Stimulated activated naive CD4-positive, alpha-beta T cell (primary cell): ENCODE results near the gene ENHO.
"Not testable (repeated sequence)": the region's sequence is repeated elsewhere in the genome, so short reads cannot be mapped to it uniquely, and the experiment has no call there.

Experiments used
- DNase-seq, 6 experiments: peaks; one replicate each; lab custom pipeline; 2025; lab: John Stamatoyannopoulos, UW

ENHO gene

GRCh38 chr9:34555500-34555899, 32.7 kb upstream of the ENHO start:
- DNase-seq, result no peak

- DNase-seq, result no peak
Measured at GRCh38 chr9:34555002-34555348, 32.2 kb upstream of the ENHO start.

DNA sequence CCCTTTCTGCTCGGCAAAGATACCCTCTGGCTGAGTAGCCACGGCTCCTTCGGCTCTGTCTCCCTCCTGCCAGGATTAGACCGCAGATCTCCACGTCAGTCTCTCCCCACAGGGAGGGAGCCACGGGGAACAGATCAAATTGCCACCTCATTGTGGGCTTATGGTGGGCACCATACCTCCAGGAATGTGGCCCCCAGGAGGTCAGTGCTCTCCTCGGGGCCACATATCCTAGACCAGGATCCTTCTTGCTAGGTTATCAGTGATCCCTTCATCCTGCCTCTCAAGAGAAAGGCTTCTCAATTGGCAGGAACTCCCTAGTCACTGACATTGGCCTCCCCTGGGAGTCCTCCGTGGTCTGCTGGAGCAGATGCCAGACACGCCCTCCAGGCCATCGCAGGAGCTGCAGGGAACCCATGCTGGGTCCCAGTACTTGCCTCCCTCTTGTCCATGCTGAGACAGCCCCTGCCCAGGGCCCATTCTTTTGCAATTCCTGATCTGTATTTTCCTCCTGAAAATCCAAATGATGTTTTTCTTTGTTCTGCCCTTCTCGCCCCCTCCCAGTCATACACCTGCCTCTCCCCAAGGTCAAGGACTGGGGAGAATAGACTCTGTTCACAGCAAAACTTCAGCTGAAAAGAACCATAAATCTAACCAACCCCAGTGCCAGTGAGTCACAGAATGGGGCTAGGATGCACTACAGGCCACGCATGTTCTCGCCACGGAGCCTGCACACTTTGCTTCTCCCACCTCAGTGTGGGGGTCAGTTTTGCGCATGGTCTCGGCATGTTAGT, 31.6 kb upstream of the ENHO start:
- no peak for DNase-seq

GRCh38 chr9:34553511-34554021, 30.8 kb upstream of the ENHO start:
- no peak for DNase-seq

GRCh38 chr9:34552986-34553385, 30.2 kb upstream of the ENHO start:
- DNase-seq, result no peak

DNA sequence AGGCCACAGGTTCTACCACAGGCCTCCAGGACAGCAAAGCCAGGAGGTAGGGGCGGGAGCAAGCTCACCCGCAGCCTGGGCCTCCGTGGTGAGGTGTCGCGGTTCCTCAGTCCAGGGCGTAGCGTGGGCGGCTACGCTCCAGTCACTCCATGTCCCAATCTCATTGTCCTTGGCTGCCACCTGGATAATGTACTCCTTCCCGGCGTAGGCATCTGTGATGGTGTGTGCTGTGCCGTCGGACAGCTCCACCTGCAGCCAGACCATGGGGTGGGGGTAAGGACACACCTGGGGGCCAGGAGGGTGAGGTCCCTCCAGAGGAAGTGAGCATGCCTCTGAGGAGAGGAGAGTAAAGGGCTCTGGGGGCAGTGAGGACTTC, 29.8 kb upstream of the ENHO start:
- DNase-seq, result no peak

DNA sequence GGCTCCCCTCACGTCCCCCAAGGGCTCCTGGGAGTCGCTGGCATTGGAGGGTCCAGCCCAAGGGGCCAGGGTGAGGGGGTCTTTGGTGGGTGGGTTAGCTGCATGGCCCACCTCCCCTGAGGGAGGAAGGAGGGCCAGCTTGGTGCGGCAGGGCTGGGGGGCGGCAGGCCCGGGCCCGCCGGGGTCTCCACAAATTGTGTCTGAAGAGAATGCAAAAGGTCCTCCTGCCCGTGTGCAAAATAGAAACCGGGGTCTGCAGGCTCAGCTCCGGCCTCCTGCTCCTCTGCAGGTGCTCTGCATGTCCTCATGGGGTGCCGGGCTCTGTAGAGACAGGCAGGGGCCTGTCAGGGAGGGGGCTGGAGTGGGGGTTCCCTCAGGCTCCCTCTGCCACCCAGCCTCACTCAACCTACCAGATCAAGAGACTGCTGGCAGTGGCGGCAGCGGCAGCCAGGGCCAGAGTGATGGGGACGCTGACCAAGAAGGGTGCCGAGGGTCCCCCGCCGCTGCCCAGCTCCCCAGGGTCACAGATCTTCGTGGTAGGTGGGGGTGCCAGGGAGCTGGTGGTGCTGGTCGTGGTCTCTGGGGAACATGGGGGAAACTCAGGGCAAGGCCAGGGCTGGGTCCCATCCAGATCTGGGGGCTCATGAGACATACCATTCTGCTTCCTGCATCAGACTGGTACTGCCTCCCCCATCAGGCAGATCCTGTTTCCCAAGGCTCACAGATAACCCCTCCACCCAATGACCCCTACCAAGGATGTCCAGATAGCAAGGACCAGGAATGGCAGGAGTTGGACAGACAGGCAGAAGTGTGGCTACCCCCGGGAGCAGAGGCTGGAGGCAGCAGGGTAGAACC, 29.2 kb upstream of the ENHO start:
- no peak for DNase-seq

GRCh38 chr9:34550681-34551270, 28.0 kb upstream of the ENHO start:
- DNase-seq, result no peak

- DNase-seq, result no peak
Measured at GRCh38 chr9:34550016-34550680, 27.4 kb upstream of the ENHO start.

GRCh38 chr9:34549407-34549732, 26.6 kb upstream of the ENHO start:
- DNase-seq, result no peak

GRCh38 chr9:34547960-34548611, 25.3 kb upstream of the ENHO start:
- no peak for DNase-seq

DNA sequence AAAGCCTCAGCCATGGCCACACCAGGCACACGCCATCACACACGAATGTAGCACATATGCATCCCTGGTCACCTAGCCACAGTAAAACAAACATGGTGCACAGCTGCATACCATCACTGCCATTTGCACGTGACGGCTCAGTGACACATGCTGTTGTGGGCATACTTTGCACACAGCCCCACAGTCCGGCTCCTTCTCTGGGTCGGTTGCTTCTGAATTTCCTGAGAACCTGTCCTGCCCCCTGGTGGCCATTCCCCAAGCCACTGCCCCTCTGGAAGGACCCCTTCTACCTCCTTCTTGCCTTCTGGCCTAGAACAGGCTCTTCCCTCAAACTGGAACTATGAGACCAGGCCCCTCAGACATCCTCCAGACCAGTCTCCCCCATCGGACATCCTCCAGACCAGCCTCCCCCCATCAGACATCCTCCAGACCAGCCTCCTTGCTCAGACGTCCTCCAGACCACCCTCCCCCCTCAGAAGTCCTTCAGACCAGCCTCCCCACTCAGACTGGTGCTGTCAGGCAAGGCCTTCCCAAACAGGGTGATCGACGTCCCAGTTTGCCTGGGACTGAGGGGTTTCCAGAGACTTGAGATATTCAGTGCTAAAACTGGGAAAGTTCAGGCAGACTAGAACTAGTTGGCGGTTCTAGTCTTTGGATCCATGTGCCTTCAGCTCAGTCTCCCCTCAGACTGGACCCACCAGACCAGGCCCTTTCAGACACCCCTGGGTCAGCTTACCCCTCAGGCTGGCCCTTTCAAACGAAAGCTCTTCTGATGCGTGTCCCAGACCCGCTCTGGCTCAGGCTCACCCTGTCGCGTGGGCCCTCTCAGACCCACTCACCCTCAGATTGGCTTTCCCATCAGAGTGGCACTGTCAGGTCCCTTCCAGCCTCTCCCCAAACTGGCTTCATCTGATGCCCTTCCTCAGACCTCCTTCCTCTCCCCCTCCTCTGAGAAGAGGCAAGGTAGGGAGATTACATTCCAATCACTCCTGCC, 24.3 kb upstream of the ENHO start:
- DNase-seq, result peak in 4 of 6 experiments; percentile 5 to 28 (median 8)

GRCh38 chr9:34546102-34546833, 23.5 kb upstream of the ENHO start:
- DNase-seq, result no peak

- DNase-seq, result no peak
Measured at GRCh38 chr9:34545497-34545896, 22.7 kb upstream of the ENHO start.

DNA sequence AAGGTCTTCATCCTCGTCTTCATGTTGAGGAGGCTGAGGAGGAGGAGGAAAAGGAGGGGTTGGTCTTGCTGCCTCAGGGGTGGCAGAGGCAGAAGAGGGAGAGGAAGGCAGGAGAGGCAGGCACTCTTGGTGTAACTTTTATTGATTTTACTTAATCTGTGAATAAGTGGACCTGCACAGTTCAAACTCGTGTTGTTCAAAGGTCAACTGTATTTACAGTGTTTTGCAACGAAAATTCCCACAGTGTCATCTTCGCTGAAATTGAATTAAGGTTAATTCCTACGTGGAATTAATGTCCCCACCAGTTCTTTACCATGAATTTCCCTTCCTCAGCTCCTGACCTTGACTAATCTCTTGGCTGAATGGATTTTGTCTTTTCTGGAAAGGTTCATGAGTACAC, 21.2 kb upstream of the ENHO start:
- DNase-seq, result no peak

- no peak for DNase-seq
Measured at GRCh38 chr9:34541540-34541939, 18.8 kb upstream of the ENHO start.

- no peak for DNase-seq
Measured at GRCh38 chr9:34540827-34541226, 18.0 kb upstream of the ENHO start.

- DNase-seq, result no peak
Measured at GRCh38 chr9:34536685-34537084, 13.9 kb upstream of the ENHO start.

DNA sequence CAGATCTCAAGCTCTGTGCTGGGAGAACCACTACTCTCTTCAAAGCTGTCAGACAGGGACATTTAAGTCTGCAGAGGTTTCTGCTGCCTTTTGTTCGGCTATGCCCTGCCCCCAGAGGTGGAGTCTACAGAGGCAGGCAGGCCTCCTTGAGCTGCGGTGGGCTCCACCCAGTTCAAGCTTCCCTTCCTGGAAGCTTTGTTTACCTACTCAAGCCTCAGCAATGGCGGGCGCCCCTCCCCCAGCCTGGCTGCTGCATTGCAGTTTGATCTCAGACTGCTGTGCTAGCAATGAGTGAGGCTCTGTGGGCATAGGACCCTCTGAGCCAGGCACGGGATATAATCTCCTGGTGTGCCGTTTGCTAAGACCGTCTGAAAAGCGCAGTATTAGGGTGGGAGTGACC, 9.3 kb upstream of the ENHO start:
- not testable (repeated sequence) for DNase-seq

GRCh38 chr9:34526026-34526425, 3.2 kb upstream of the ENHO start:
- no peak for DNase-seq
